ENCODE measurements around the gene IQGAP2. TPM values are rescaled to one million over a fixed set of nuclear protein-coding genes. Genes with fewer than 3 reads are reported as not detected.

IQGAP2 gene
- 6.1 and 15.1 TPM in 2 replicates for total RNA-seq

GRCh38 chr5:76402886-76403765 lies at the start of gene IQGAP2:
IQGAP2 (plus strand) TSS chr5:76403285; CDS start chr5:76403546, 261 bp downstream.

GRCh38 chr5:76622973-76623596 lies 220.0 kb downstream of the IQGAP2 start, which contains the start of gene F2RL2:
F2RL2 (minus strand) TSS chr5:76623403; CDS start chr5:76623230, 173 bp downstream.

GRCh38 chr5:76715736-76716455 lies 312.8 kb downstream of the IQGAP2 start, which contains the start of gene F2R:
F2R (plus strand) TSS chr5:76716126; CDS start chr5:76716308, 182 bp downstream.

Other genes starting within 250 kb of the IQGAP2 start
- 27.6 and 42.3 TPM in 2 replicates for gene F2RL2, start 220.1 kb downstream of the IQGAP2 start, total RNA-seq

Measured in smooth muscle cell of trachea (primary cell).